ENCODE data around the gene ELAVL3. TPM values are rescaled to one million over a fixed set of nuclear protein-coding genes. Genes with fewer than 3 reads are reported as not detected.

Gene ELAVL3
- total RNA-seq, result under 1 TPM in 1 of 4 donors, not detected in 3; 0.95 TPM

- Histone ChIP-seq H3K36me3 (peaks cover 0 to 12% (median 0%) of the 10 kb centered on the region in 3 donors), H3K9me3 (peaks cover 0 to 3% (median 0%) of the 10 kb centered on the region in 4 donors), H3K4me3 (peak within 1 kb of the TSS in 3 of 4 donors; percentile 36 to 46 (median 43)), H3K27ac (no peak within 1 kb of the TSS), H3K4me1 (peaks cover 0 to 41% (median 25%) of the 10 kb centered on the region in 4 donors), H3K27me3 (peaks cover 0 to 36% of the 10 kb centered on the region in 2 donors)
- TF ChIP-seq POLR2A (IDR thresholded peaks at IDR 0.05) (no peak), CTCF (IDR thresholded peaks at IDR 0.05) (peak in 1 of 6 experiments; percentile 10)
- DNase-seq, result no peak
Measured at GRCh38 chr19:11480715-11481533, at the start of gene ELAVL3. Gene ELAVL3 (minus strand): TSS chr19:11481046. CDS start chr19:11480608, 438 bp downstream.

- peaks cover 0 to 21% (median 3%) of the 10 kb centered on the region in 4 donors for H3K4me1 ChIP-seq
- no peaks in the 10 kb centered on the region for H3K27me3 ChIP-seq
- TF ChIP-seq POLR2A (IDR thresholded peaks at IDR 0.05), result no peak
- peak in 3 of 6 experiments; percentile 6 to 15 (median 9) for TF ChIP-seq CTCF (IDR thresholded peaks at IDR 0.05)
- H3K9me3 ChIP-seq, result no peaks in the 10 kb centered on the region
- DNase-seq, result peak; percentile 28 to 74 (median 71)
- no peak overlapping the region for H3K4me3 ChIP-seq
- no peaks in the 10 kb centered on the region for H3K36me3 ChIP-seq
- H3K27ac ChIP-seq, result peak overlapping the region in 1 of 4 donors; percentile 19
Measured at GRCh38 chr19:11530432-11530831, 49.6 kb upstream of the ELAVL3 start.

GRCh38 chr19:11528551-11529341 is 47.9 kb upstream of the ELAVL3 start, which contains the start of gene ECSIT:
Gene ECSIT (minus strand): TSS chr19:11529134. CDS start chr19:11519170, 9,964 bp downstream.
- H3K27ac ChIP-seq, result peak within 1 kb of the TSS; percentile 79 to 95 (median 90)
- peak; percentile 96 to 99 (median 98) for DNase-seq
- H3K4me3 ChIP-seq, result peak within 1 kb of the TSS; percentile 63 to 95 (median 92)
- no peaks in the 10 kb centered on the region for H3K27me3 ChIP-seq
- peaks cover 0 to 6% (median 0%) of the 10 kb centered on the region in 3 donors for H3K36me3 ChIP-seq
- TF ChIP-seq POLR2A (IDR thresholded peaks at IDR 0.05) (peak in 1 of 2 donors; percentile 58), CTCF (IDR thresholded peaks at IDR 0.05) (no peak)
- H3K9me3 ChIP-seq, result no peaks in the 10 kb centered on the region
- H3K4me1 ChIP-seq, result peaks cover 0 to 19% (median 3%) of the 10 kb centered on the region in 4 donors

GRCh38 chr19:11519138-11519537 is 38.3 kb upstream of the ELAVL3 start:
- no peak overlapping the region for H3K4me3 ChIP-seq
- H3K9me3 ChIP-seq, result no peaks in the 10 kb centered on the region
- peaks cover 0 to 58% (median 0%) of the 10 kb centered on the region in 3 donors for H3K36me3 ChIP-seq
- TF ChIP-seq POLR2A (IDR thresholded peaks at IDR 0.05), result no peak
- TF ChIP-seq CTCF (IDR thresholded peaks at IDR 0.05), result no peak
- H3K27ac ChIP-seq, result no peak overlapping the region
- no peak for DNase-seq
- no peaks in the 10 kb centered on the region for H3K27me3 ChIP-seq
- no peaks in the 10 kb centered on the region for H3K4me1 ChIP-seq

- H3K4me3 ChIP-seq, result no peak overlapping the region
- no peak for DNase-seq
- TF ChIP-seq POLR2A (IDR thresholded peaks at IDR 0.05) (no peak), CTCF (IDR thresholded peaks at IDR 0.05) (no peak)
- H3K4me1 ChIP-seq, result no peaks in the 10 kb centered on the region
- H3K27me3 ChIP-seq, result no peaks in the 10 kb centered on the region
- H3K9me3 ChIP-seq, result no peaks in the 10 kb centered on the region
- peaks cover 0 to 66% (median 0%) of the 10 kb centered on the region in 3 donors for H3K36me3 ChIP-seq
- H3K27ac ChIP-seq, result no peak overlapping the region
Measured at GRCh38 chr19:11513946-11514345, 33.1 kb upstream of the ELAVL3 start.

All from Peyer's patch (tissue), 4 donors.